H1 (cell line): ENCODE data around the gene CHST11. TPM values are rescaled to one million over a fixed set of nuclear protein-coding genes. Genes with fewer than 3 reads are reported as not detected.
A peak's percentile ranks its signal among the peaks of the same experiment; 100 is the strongest.

Source experiments
- CTCF ChIA-PET: fragments of 300-600 bp; sonication (Branson Sonifier 250); formaldehyde crosslinking; loops from one replicate; lab custom pipeline; 2021; ENCODE audit not compliant: partially characterized antibody; lab: Charles Lee
- POLR2A ChIA-PET: fragments of 300-600 bp; sonication (Branson Sonifier 250); formaldehyde crosslinking; loops from one replicate; lab custom pipeline; 2021; ENCODE audit warnings: inconsistent platforms; ENCODE audit not compliant: partially characterized antibody; lab: Charles Lee
- DNase-seq, 2 experiments: peaks; one replicate each; pipeline versions ENCODE4 v3.0.0 to v3.0.0-alpha.2; 2010 to 2022; ENCODE audit warnings: low spot score in 2 of 2, low read depth in 1 of 2, mixed read lengths in 1 of 2
- FAIRE-seq: peaks from 2 replicates; lab custom pipeline; 2011; peaks lifted over from hg19 to GRCh38; lab: Jason Lieb, UNC
- H2AFZ ChIP-seq: 2 replicates; pipeline ENCODE4 v1.8.1; 2012; ENCODE audit warnings: low read length, inconsistent platforms
- H2AK5ac ChIP-seq: 2 replicates; pipeline ENCODE4 v1.6.1; 2013; ENCODE audit warnings: low read depth, low read length
- H2BK120ac ChIP-seq: replicated peaks from 2 replicates; pipeline ENCODE3; 2013; ENCODE audit warnings: low read depth, low read length, inconsistent platforms
- H2BK12ac ChIP-seq: 2 replicates; pipeline ENCODE4 v1.6.1; 2013; ENCODE audit warnings: low read depth, low read length
- H2BK15ac ChIP-seq: 2 replicates; pipeline ENCODE4 v1.6.1; 2013; ENCODE audit warnings: low read length
- H2BK20ac ChIP-seq: 2 replicates; pipeline ENCODE4 v1.6.1; 2013; ENCODE audit warnings: low read length
- H2BK5ac ChIP-seq: 2 replicates; pipeline ENCODE4 v1.6.1; 2013; ENCODE audit warnings: low read depth, low read length
- H3K14ac ChIP-seq: 2 replicates; pipeline ENCODE4 v1.6.1; 2013; ENCODE audit warnings: inconsistent platforms; ENCODE audit not compliant: insufficient read length
- H3K18ac ChIP-seq: 2 replicates; pipeline ENCODE4 v1.6.1; 2013; ENCODE audit warnings: low read length; ENCODE audit errors: extremely low read depth
- H3K23ac ChIP-seq: 2 replicates; pipeline ENCODE4 v1.6.1; 2013; ENCODE audit warnings: inconsistent platforms; ENCODE audit not compliant: insufficient read length
- H3K23me2 ChIP-seq: 2 replicates; pipeline ENCODE4 v1.6.1; 2013; ENCODE audit warnings: low read depth, low read length
- H3K27ac ChIP-seq: 2 replicates; pipeline ENCODE4 v1.6.1; 2011; ENCODE audit warnings: low read depth, low read length, inconsistent platforms
- H3K27me3 ChIP-seq, 4 experiments: replicated peaks in 1 of 4; 1 replicate in 1 of 4; 2 replicates in 3 of 4; pipeline versions ENCODE4 v1.6.1 to v1.8.1; 2011 to 2013; ENCODE audit warnings: low read length in 3 of 4, mild to moderate bottlenecking in 3 of 4, inconsistent platforms in 2 of 4, mixed read lengths in 2 of 4, moderate library complexity in 1 of 4; ENCODE audit not compliant: control insufficient read depth in 3 of 4, insufficient read depth in 3 of 4; ENCODE audit errors: extremely low read depth in 1 of 4
- H3K36me3 ChIP-seq, 4 experiments: 2 replicates each; pipeline versions ENCODE4 v1.6.1 to v1.8.1; 2011 to 2013; ENCODE audit warnings: mild to moderate bottlenecking in 4 of 4, low read length in 3 of 4, moderate library complexity in 2 of 4, control low read depth in 1 of 4, inconsistent platforms in 1 of 4; ENCODE audit not compliant: insufficient read depth in 4 of 4, control insufficient read depth in 2 of 4
- H3K4ac ChIP-seq: replicated peaks from 2 replicates; pipeline ENCODE3; 2013; ENCODE audit warnings: low read length, low read depth, mixed read lengths, inconsistent platforms; ENCODE audit not compliant: insufficient read length
- H3K4me1 ChIP-seq, 4 experiments: replicated peaks in 1 of 4; 1 replicate in 1 of 4; 2 replicates in 3 of 4; pipeline versions ENCODE4 v1.6.1 to v1.8.1; 2011 to 2013; ENCODE audit warnings: low read length in 3 of 4, inconsistent platforms in 2 of 4, mixed read lengths in 1 of 4; ENCODE audit not compliant: insufficient read depth in 4 of 4, control insufficient read depth in 3 of 4
- H3K4me2 ChIP-seq, 2 experiments: 2 replicates each; pipeline versions ENCODE4 v1.6.1 to v1.8.1; 2011 to 2013; ENCODE audit warnings: low read depth in 2 of 2, low read length in 2 of 2, control low read depth in 1 of 2, inconsistent platforms in 1 of 2, mild to moderate bottlenecking in 1 of 2; ENCODE audit not compliant: insufficient read depth in 1 of 2
- H3K4me3 ChIP-seq, 4 experiments: fragments of 200-600, 300-600 bp in 1 of 4; sonication (generic), shearing (Covaris generic), sonication (Bioruptor Twin) in 1 of 4; 2 replicates each; pipeline versions ENCODE4 v1.5.1 to v1.8.1; 2011 to 2016; ENCODE audit warnings: low read length in 4 of 4, low read depth in 3 of 4, control low read depth in 2 of 4, inconsistent platforms in 2 of 4, mild to moderate bottlenecking in 2 of 4, mixed read lengths in 1 of 4, moderate library complexity in 1 of 4; ENCODE audit not compliant: insufficient read depth in 2 of 4; ENCODE audit errors: extremely low read depth in 1 of 4
- H3K56ac ChIP-seq: replicated peaks from 2 replicates; pipeline ENCODE3; 2013; ENCODE audit warnings: low read depth, mild to moderate bottlenecking, mixed read lengths, low read length, inconsistent platforms; ENCODE audit not compliant: insufficient read length
- H3K79me1 ChIP-seq: 2 replicates; pipeline ENCODE4 v1.6.1; 2013; ENCODE audit warnings: low read depth, low read length, control low read depth
- H3K79me2 ChIP-seq, 2 experiments: 2 replicates each; pipeline versions ENCODE4 v1.6.1 to v1.8.1; 2012 to 2013; ENCODE audit warnings: low read length in 2 of 2, mild to moderate bottlenecking in 2 of 2, inconsistent platforms in 1 of 2; ENCODE audit not compliant: insufficient read depth in 2 of 2, control insufficient read depth in 1 of 2
- H3K9ac ChIP-seq, 4 experiments: replicated peaks in 1 of 4; 1 replicate in 1 of 4; 2 replicates in 3 of 4; pipeline versions ENCODE4 v1.6.1 to v1.8.1; 2011 to 2013; ENCODE audit warnings: low read depth in 3 of 4, low read length in 3 of 4, control low read depth in 2 of 4, mild to moderate bottlenecking in 2 of 4, moderate library complexity in 2 of 4, inconsistent platforms in 1 of 4; ENCODE audit errors: extremely low read depth in 1 of 4
- H3K9me3 ChIP-seq, 2 experiments: 2 replicates each; pipeline versions ENCODE4 v1.6.1 to v1.8.1; 2012 to 2013; ENCODE audit warnings: mild to moderate bottlenecking in 2 of 2, moderate library complexity in 2 of 2, control low read depth in 1 of 2, inconsistent platforms in 1 of 2, low read depth in 1 of 2, low read length in 1 of 2, mixed read lengths in 1 of 2; ENCODE audit not compliant: insufficient read depth in 2 of 2
- H4K20me1 ChIP-seq, 2 experiments: replicated peaks in 1 of 2; 2 replicates each; pipeline versions ENCODE3 to v1.8.1; 2011 to 2013; ENCODE audit warnings: inconsistent platforms in 2 of 2, low read length in 2 of 2, mild to moderate bottlenecking in 1 of 2; ENCODE audit not compliant: insufficient read depth in 2 of 2, control insufficient read depth in 1 of 2
- H4K5ac ChIP-seq: 2 replicates; pipeline ENCODE4 v1.6.1; 2013; ENCODE audit warnings: low read length, low read depth, mixed read lengths, inconsistent platforms; ENCODE audit not compliant: insufficient read length
- H4K8ac ChIP-seq: 2 replicates; pipeline ENCODE4 v1.8.0; 2013; ENCODE audit warnings: mild to moderate bottlenecking, moderate library complexity, low read length, inconsistent platforms; ENCODE audit not compliant: insufficient read depth; ENCODE audit errors: extremely low read depth
- H4K91ac ChIP-seq: replicated peaks from 2 replicates; pipeline ENCODE3; 2013; ENCODE audit warnings: low read length, mixed read lengths, inconsistent platforms; ENCODE audit not compliant: insufficient read length
- ASH2L ChIP-seq: fragments of 200-600, 300-600 bp; sonication (generic); IDR thresholded peaks from one replicate; pipeline ENCODE4 v1.7.1; 2017; ENCODE audit warnings: low read length
- CHD1 ChIP-seq: IDR thresholded peaks from 2 replicates; pipeline ENCODE4 v1.6.1; 2012; ENCODE audit warnings: low read depth, low read length, improper control_type of control experiment
- CREB1 ChIP-seq: IDR thresholded peaks from 2 replicates; pipeline ENCODE4 v1.6.1; 2012; ENCODE audit warnings: inconsistent platforms
- EP300 ChIP-seq, 2 experiments: IDR thresholded peaks; 1 replicate in 1 of 2; 2 replicates in 1 of 2; pipeline ENCODE4 v1.6.1; 2011 to 2012; ENCODE audit warnings: low read depth in 2 of 2, low read length in 2 of 2, mild to moderate bottlenecking in 2 of 2, borderline replicate concordance in 1 of 2, inconsistent platforms in 1 of 2, moderate library complexity in 1 of 2
- HDAC6 ChIP-seq: IDR thresholded peaks from one replicate; pipeline ENCODE4 v1.7.1; 2012; ENCODE audit warnings: low read depth, mild to moderate bottlenecking, inconsistent platforms, low read length, moderate library complexity
- MAX ChIP-seq: IDR thresholded peaks from 2 replicates; pipeline ENCODE4 v1.6.1; 2012; ENCODE audit warnings: inconsistent platforms
- NANOG ChIP-seq: IDR thresholded peaks from 2 replicates; pipeline ENCODE4 v1.6.1; 2011; ENCODE audit warnings: low read length, low read depth, mild to moderate bottlenecking, inconsistent platforms; ENCODE audit not compliant: insufficient read depth, poor library complexity, severe bottlenecking
- RBBP5 ChIP-seq: IDR thresholded peaks from 2 replicates; pipeline ENCODE4 v1.7.1; 2012; ENCODE audit warnings: low read depth, mild to moderate bottlenecking, inconsistent platforms, low read length, moderate library complexity, borderline replicate concordance
- TAF7 ChIP-seq: optimal IDR thresholded peaks from 2 replicates; pipeline ENCODE3; 2011; ENCODE audit warnings: low read depth, mild to moderate bottlenecking, inconsistent platforms, low read length, moderate library complexity, borderline replicate concordance
- WGBS, 2 experiments: shearing (Covaris generic) in 1 of 2; methylation state at CpG; one replicate each; pipeline versions ENCODE4 v1.1.6 to v1.1.7; 2013 to 2015; ENCODE audit warnings: low lambda C conversion rate in 2 of 2, mixed read lengths in 2 of 2, inconsistent platforms in 1 of 2, low coverage in 1 of 2, missing lambda C conversion rate in 1 of 2; ENCODE audit not compliant: insufficient replicate concordance in 2 of 2, insufficient coverage in 1 of 2, insufficient read length in 1 of 2; ENCODE audit errors: extremely low coverage in 1 of 2, missing lambda C conversion rate in 1 of 2; 5-methylcytosine and 5-hydroxymethylcytosine counted together
- polyA plus RNA-seq, 7 experiments: library from polyadenylated mRNA; depleted of rRNA in 3 of 7; stranded (reverse) in 5 of 7; unstranded in 2 of 7; fragments of >200 nt in 5 of 7; fragments of 200-250 nt in 2 of 7; gene quantifications; 1 replicate in 5 of 7; 2 replicates in 1 of 7; 4 replicates in 1 of 7; pipeline versions ENCODE4 v1.2.1 to v1.2.3, GENCODE V29; 2011 to 2013; ENCODE audit warnings: missing spikeins in 2 of 7, mixed read lengths in 2 of 7
- total RNA-seq: library from RNA; stranded (reverse); fragmentation: NEBNext Ultra II Directional; extraction: Animal tissue kit (Norgen Biotek cat#: 25700); gene quantifications from 2 replicates; pipeline ENCODE4 v1.2.1, GENCODE V29; 2021

Gene CHST11
- total and polyA plus RNA-seq, 2 of the 8 experiments (the other 6 are each of a cell fraction or from before 2014, with no cell fraction given) = 14.4 to 20.8 TPM

DNA sequence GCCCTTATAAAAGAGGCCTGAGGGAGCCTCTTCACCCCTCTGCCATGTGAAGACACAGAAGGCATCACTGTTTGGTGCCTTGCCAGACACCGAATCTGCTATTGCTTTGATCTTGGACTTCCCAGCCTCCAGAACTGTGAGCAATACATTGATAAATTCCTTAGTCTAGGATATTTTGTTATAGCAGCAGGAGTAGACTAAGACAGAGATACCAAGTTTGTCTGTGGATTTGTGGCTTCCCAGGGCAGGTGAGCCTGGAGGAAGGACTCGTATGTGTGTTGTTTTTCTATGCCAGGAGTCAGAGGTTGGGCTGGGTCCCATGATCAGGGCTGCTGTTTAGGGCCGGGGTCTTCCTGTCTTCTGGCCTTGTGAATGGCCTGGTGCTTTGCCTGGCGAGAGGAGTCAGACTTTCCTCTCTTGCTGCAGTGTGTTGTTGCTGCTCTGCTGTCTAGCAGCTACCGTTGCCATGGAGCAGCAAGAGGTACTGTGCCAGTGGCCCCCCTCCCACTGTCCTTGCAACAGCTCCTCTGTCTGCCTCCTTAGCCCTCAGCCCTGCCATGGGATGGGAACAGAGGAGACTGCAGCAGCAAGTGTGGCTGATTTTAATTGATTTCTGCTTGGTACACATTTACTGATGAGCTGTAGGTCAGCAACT, 111.2 kb downstream of the CHST11 start:
- Histone ChIP-seq H3K18ac (no peak overlapping the region), H3K4me2 (no peak overlapping the region), H3K27me3 (no peaks in the 10 kb centered on the region), H3K27ac (no peak overlapping the region), H3K79me2 (no peaks in the 10 kb centered on the region), H3K36me3 (no peaks in the 10 kb centered on the region), H4K20me1 (peaks cover 0 to 2% of the 10 kb centered on the region in 2 experiments), H3K79me1 (no peaks in the 10 kb centered on the region; the same call in 1 of the 2 replicates), H3K14ac (no peak overlapping the region), H2BK20ac (no peak overlapping the region), H2BK12ac (no peak overlapping the region), H4K91ac (no peak overlapping the region), H3K4ac (no peak overlapping the region), H4K8ac (peak overlapping the region; percentile 28; the same call in 1 of the 2 replicates), H2BK5ac (no peak overlapping the region), H3K4me1 (no peaks in the 10 kb centered on the region), H3K9me3 (no peaks in the 10 kb centered on the region), H2AFZ (no peak overlapping the region), H3K23me2 (no peaks in the 10 kb centered on the region), H3K4me3 (no peak overlapping the region), H4K5ac (no peak overlapping the region), H3K9ac (no peak overlapping the region), H3K56ac (no peak overlapping the region), H3K23ac (no peak overlapping the region), H2AK5ac (no peak overlapping the region), H2BK15ac (no peak overlapping the region), H2BK120ac (no peak overlapping the region)
- 94% methylated on average over 5 of the region's 5 CpGs; no CpG with 5 or more reads in 1 of the 2 experiments for WGBS, 2 experiments
- TF ChIP-seq ASH2L (no peak), HDAC6 (no peak), MAX (no peak), EP300 (IDR thresholded peaks at IDR 0.05; ENCODE audit: borderline replicate concordance in 1 of 2, low read depth in 2 of 2, low read length in 2 of 2) (no peak), CHD1 (no peak), TAF7 (no peak), NANOG (no peak), CREB1 (no peak), RBBP5 (no peak)
- ChIA-PET POLR2A (no interaction called here), CTCF (interaction anchor here (0.9 to 1.8 kb wide), 7 partner anchors 8 to 186 kb away, joined by 3 to 7 read pairs (median 4); no protein-coding TSS in a partner anchor)
- no peak for FAIRE-seq
- no peak for DNase-seq
